ENCODE results near the gene NDST4.

GRCh38 chr4:115128037-115128436 is 14.6 kb upstream of the NDST4 start:
- no peak for TF ChIP-seq POLR2A (IDR thresholded peaks at IDR 0.05)
- TF ChIP-seq CTCF (IDR thresholded peaks at IDR 0.05), result no peak
- no peak for TF ChIP-seq POLR2AphosphoS5 (IDR thresholded peaks at IDR 0.05; ENCODE audit: insufficient read depth in 1 of 2, low read depth in 1 of 2)

All from vagina (tissue), 2 donors.